Stimulated activated naive CD8-positive, alpha-beta T cell treated with anti-CD3 and anti-CD28 coated beads, Interleukin-15, amount 100 ng/mL, for 72 hours (primary cell): ENCODE results near the gene ATP10B.

Experiments used
- ATAC-seq: fragments of 150-1000 bp; cut with Tn5 transposase; 2 replicates; pipeline ENCODE4 v1.10.0; 2021; ENCODE audit warnings: mild to moderate bottlenecking, moderate library complexity
- DNase-seq, 2 donors: peaks; one replicate each; pipeline ENCODE4 v3.0.0; 2021 to 2022
- H3K27ac Mint-ChIP-seq, 2 donors: one replicate each; pipeline ENCODE4 v1.8.0; 2022; ENCODE audit warnings: mild to moderate bottlenecking in 2 of 2, mixed read lengths in 2 of 2, moderate library complexity in 2 of 2
- H3K27me3 Mint-ChIP-seq: one replicate; pipeline ENCODE4 v1.8.0; 2022; ENCODE audit warnings: mixed read lengths
- H3K4me1 Mint-ChIP-seq: one replicate; pipeline ENCODE4 v1.8.0; 2022; ENCODE audit warnings: mild to moderate bottlenecking, mixed read lengths
- H3K4me3 Mint-ChIP-seq, 2 donors: one replicate each; pipeline ENCODE4 v1.8.0; 2022; ENCODE audit warnings: mild to moderate bottlenecking in 2 of 2, mixed read lengths in 2 of 2, moderate library complexity in 1 of 2
- H3K9me3 Mint-ChIP-seq, 2 donors: one replicate each; pipeline ENCODE4 v1.8.0; 2022; ENCODE audit warnings: mixed read lengths in 2 of 2

The ATP10B gene

GRCh38 chr5:160789219-160789859 lies 62.7 kb downstream of the ATP10B start:
- Mint-ChIP-seq H3K9me3 (no peaks in the 10 kb centered on the region), H3K27me3 (peaks cover 7% of the 10 kb centered on the region), H3K27ac (no peak overlapping the region), H3K4me3 (no peak overlapping the region), H3K4me1 (no peaks in the 10 kb centered on the region)
- DNase-seq (no peak), ATAC-seq (no peak)

GRCh38 chr5:160788102-160788660 lies 63.8 kb downstream of the ATP10B start:
- ATAC-seq (no peak), DNase-seq (no peak)
- Mint-ChIP-seq H3K27me3 (peaks cover 7% of the 10 kb centered on the region), H3K4me3 (no peak overlapping the region), H3K4me1 (no peaks in the 10 kb centered on the region), H3K9me3 (no peaks in the 10 kb centered on the region), H3K27ac (no peak overlapping the region)

- no peaks in the 10 kb centered on the region for H3K4me1 Mint-ChIP-seq
- DNase-seq = no peak
These were observed 64.8 kb downstream of the ATP10B start for GRCh38 chr5:160787240-160787639.

GRCh38 chr5:160774666-160775315 lies 77.2 kb downstream of the ATP10B start:
- no peak overlapping the region for H3K27ac Mint-ChIP-seq
- H3K27me3 Mint-ChIP-seq = peaks cover 9% of the 10 kb centered on the region
- H3K4me1 Mint-ChIP-seq = no peaks in the 10 kb centered on the region
- ATAC-seq = no peak
- no peak for DNase-seq
- H3K4me3 Mint-ChIP-seq = no peak overlapping the region
- H3K9me3 Mint-ChIP-seq = no peaks in the 10 kb centered on the region

More at GRCh38 chr5:160787240-160787639, 64.8 kb downstream of the ATP10B start:
- Mint-ChIP-seq H3K4me3 (no peak overlapping the region), H3K27ac (no peak overlapping the region), H3K27me3 (peaks cover 7% of the 10 kb centered on the region), H3K9me3 (no peaks in the 10 kb centered on the region)
- peak; percentile 43 for ATAC-seq

- Mint-ChIP-seq H3K4me1 (no peaks in the 10 kb centered on the region), H3K27me3 (peaks cover 9% of the 10 kb centered on the region), H3K9me3 (no peaks in the 10 kb centered on the region), H3K4me3 (no peak overlapping the region), H3K27ac (no peak overlapping the region)
- DNase-seq (no peak), ATAC-seq (no peak)
These were observed 78.2 kb downstream of the ATP10B start for GRCh38 chr5:160773646-160774410.

- no peak for DNase-seq
- Mint-ChIP-seq H3K4me1 (no peaks in the 10 kb centered on the region), H3K9me3 (no peaks in the 10 kb centered on the region), H3K4me3 (no peak overlapping the region), H3K27ac (no peak overlapping the region), H3K27me3 (peaks cover 9% of the 10 kb centered on the region)
- ATAC-seq = no peak
These were observed 79.2 kb downstream of the ATP10B start for GRCh38 chr5:160772854-160773253.

GRCh38 chr5:160770718-160771117 lies 81.3 kb downstream of the ATP10B start:
- Mint-ChIP-seq H3K27ac (no peak overlapping the region), H3K4me1 (no peaks in the 10 kb centered on the region), H3K9me3 (no peaks in the 10 kb centered on the region), H3K27me3 (no peaks in the 10 kb centered on the region), H3K4me3 (no peak overlapping the region)
- DNase-seq (no peak), ATAC-seq (no peak)

- Mint-ChIP-seq H3K27ac (no peak overlapping the region), H3K9me3 (no peaks in the 10 kb centered on the region), H3K4me1 (no peaks in the 10 kb centered on the region), H3K27me3 (no peaks in the 10 kb centered on the region), H3K4me3 (no peak overlapping the region)
- DNase-seq (no peak), ATAC-seq (no peak)
These were observed 82.7 kb downstream of the ATP10B start for GRCh38 chr5:160769301-160769700.

- ATAC-seq (no peak), DNase-seq (no peak)
- Mint-ChIP-seq H3K9me3 (peaks cover 0 to 6% of the 10 kb centered on the region in 2 donors), H3K4me1 (no peaks in the 10 kb centered on the region), H3K27ac (no peak overlapping the region), H3K27me3 (no peaks in the 10 kb centered on the region), H3K4me3 (no peak overlapping the region)
These were observed 84.9 kb downstream of the ATP10B start for GRCh38 chr5:160767062-160767461.

- DNase-seq = no peak
- Mint-ChIP-seq H3K4me1 (no peaks in the 10 kb centered on the region), H3K27me3 (peaks cover 6% of the 10 kb centered on the region), H3K9me3 (peaks cover 0 to 6% of the 10 kb centered on the region in 2 donors), H3K27ac (no peak overlapping the region), H3K4me3 (no peak overlapping the region)
- ATAC-seq = no peak
These were observed 92.0 kb downstream of the ATP10B start for GRCh38 chr5:160760008-160760407.

GRCh38 chr5:160757194-160757593 lies 94.8 kb downstream of the ATP10B start:
- peaks cover 6% of the 10 kb centered on the region for H3K27me3 Mint-ChIP-seq
- DNase-seq (no peak), ATAC-seq (no peak)
- no peak overlapping the region for H3K27ac Mint-ChIP-seq
- H3K9me3 Mint-ChIP-seq = no peaks in the 10 kb centered on the region
- no peaks in the 10 kb centered on the region for H3K4me1 Mint-ChIP-seq
- no peak overlapping the region for H3K4me3 Mint-ChIP-seq

- H3K9me3 Mint-ChIP-seq = no peaks in the 10 kb centered on the region
- H3K4me3 Mint-ChIP-seq = no peak overlapping the region
- no peak overlapping the region for H3K27ac Mint-ChIP-seq
- peaks cover 9% of the 10 kb centered on the region for H3K4me1 Mint-ChIP-seq
- no peak for ATAC-seq
- peaks cover 9% of the 10 kb centered on the region for H3K27me3 Mint-ChIP-seq
- no peak for DNase-seq
These were observed 100.9 kb downstream of the ATP10B start for GRCh38 chr5:160750938-160751657.

- no peak overlapping the region for H3K27ac Mint-ChIP-seq
- H3K4me1 Mint-ChIP-seq = peaks cover 9% of the 10 kb centered on the region
- H3K4me3 Mint-ChIP-seq = no peak overlapping the region
- ATAC-seq = no peak
- DNase-seq = no peak
- H3K9me3 Mint-ChIP-seq = no peaks in the 10 kb centered on the region
- peaks cover 9% of the 10 kb centered on the region for H3K27me3 Mint-ChIP-seq
These were observed 102.3 kb downstream of the ATP10B start for GRCh38 chr5:160749682-160750081.

GRCh38 chr5:160749026-160749425 lies 103.0 kb downstream of the ATP10B start:
- H3K4me1 Mint-ChIP-seq = peaks cover 9% of the 10 kb centered on the region
- no peaks in the 10 kb centered on the region for H3K9me3 Mint-ChIP-seq
- peaks cover 9% of the 10 kb centered on the region for H3K27me3 Mint-ChIP-seq
- no peak overlapping the region for H3K4me3 Mint-ChIP-seq
- ATAC-seq (no peak), DNase-seq (no peak)
- no peak overlapping the region for H3K27ac Mint-ChIP-seq

GRCh38 chr5:160747987-160748386 lies 104.0 kb downstream of the ATP10B start:
- ATAC-seq = no peak
- Mint-ChIP-seq H3K27ac (peak overlapping the region in 1 of 2 donors; percentile 63), H3K9me3 (no peaks in the 10 kb centered on the region), H3K27me3 (peaks cover 9% of the 10 kb centered on the region), H3K4me1 (peaks cover 9% of the 10 kb centered on the region), H3K4me3 (no peak overlapping the region)
- DNase-seq = no peak
